Measurements from ENCODE around the gene TAF1C.

TAF1C gene

DNA sequence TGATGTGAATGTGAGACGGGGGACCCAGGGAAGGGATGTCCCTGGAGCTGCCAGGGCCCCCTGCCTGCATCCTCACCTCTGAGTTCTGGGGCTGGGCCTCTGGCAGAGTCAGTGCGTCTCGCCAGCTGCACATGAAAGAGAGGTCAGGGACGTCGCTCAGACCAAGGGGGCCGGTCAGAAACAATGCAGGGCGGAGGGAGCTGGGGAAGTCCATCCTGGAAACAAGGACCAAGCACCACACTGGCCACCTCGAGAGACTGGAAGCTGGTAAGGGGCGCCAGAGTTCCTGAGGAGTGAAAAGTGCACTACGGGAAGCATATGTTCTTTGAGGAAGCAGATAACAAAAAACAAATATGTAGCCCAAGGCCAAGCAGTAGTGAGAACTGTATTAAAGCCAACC is 2.1 kb downstream of the TAF1C start:
- in situ Hi-C loops (cut with HindIII; ENCODE audit: low sequenced_read_pairs), result no loop called here

DNA sequence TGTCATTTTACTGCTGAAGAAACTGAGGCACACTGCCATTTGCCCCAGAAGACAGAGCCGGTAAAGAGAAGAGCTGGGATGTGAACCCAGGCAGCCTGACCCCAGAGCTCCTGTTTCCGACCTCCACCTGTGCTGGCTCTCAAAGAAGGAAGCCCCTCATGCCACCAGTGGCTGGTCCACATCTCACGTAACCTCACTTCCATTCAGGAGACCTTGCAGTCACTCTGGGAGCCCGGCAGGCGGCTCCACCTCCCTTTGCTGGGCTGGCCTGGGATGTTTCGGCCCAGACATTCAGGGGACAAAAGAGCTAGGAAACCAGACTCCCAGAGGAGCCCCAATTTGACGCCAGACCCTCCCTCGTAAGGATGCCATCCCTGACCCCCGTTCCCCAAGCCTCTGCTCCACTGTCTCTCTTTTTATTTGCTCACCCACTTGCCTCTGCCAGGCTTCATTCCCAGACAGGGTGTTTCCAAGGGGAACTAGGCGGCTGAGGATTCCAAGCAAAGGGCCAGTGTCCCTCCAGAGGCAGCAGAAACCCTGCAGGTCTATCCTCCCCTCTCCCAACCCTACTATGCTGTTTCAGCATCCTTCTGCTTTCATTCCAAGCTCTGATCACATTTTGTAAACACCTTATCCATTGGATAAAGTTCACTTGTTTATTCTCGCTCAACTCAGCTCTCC is 2.8 kb downstream of the TAF1C start:
- in situ Hi-C loops (cut with HindIII; ENCODE audit: low sequenced_read_pairs), result no loop called here

DNA sequence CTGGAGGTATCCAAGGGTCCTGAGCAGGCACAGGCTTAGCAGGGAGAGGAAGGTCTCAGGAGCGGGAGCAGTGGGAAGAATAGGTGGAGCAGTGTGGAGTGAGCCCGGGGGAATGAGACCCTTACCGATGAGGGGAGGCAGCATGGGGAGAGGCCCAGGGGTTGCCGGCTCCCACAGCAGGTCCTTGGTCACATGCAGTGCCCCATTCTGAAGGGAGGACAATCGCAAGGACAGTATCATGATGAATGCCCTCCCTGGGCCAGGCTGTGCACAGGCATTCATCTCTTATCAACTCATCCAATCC is 3.3 kb downstream of the TAF1C start:
- in situ Hi-C loops (cut with HindIII; ENCODE audit: low sequenced_read_pairs), result no loop called here

DNA sequence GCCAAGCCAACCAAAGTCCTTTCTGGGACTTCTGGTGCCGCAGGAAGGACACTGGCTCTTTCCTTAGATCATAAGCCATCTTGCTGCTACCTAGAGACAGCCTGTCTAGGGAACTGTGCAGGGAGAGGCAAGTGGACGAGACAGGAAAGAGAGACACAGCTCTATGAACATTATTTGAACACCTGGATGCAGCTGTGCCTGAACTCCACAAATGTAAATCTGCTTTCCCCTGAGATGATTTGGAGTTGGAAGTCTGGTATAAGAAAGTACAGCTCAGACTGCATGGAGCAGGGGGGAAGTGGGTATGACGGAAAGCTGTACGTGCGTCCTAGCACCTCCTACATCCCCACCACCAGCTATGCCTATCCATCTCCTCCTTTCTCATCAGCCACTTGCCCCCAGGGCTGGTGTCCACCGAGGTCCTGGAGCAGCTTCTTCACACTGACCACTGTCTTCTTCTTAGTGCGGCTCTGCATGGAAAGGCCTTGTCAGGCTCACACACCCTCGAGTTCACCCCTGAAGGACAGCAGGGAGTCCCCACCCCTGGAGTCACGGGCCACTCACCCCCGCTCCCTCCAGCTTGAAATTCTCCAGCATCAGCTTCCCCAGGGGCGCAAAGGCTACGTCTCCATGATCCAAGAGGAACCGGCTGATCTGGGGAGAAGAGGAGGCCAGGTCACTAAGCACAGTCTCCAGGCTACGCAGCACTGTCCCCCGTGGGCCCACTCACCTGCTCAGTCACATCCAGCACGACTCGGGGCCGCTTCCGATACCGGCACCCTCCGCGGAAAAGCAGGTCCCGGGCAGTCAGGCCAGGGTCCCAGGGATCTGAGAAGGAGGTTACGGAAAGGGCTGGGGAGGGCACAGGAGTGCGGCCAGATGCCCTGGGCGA is 3.9 kb downstream of the TAF1C start:
- in situ Hi-C loops (cut with HindIII; ENCODE audit: low sequenced_read_pairs), result no loop called here

DNA sequence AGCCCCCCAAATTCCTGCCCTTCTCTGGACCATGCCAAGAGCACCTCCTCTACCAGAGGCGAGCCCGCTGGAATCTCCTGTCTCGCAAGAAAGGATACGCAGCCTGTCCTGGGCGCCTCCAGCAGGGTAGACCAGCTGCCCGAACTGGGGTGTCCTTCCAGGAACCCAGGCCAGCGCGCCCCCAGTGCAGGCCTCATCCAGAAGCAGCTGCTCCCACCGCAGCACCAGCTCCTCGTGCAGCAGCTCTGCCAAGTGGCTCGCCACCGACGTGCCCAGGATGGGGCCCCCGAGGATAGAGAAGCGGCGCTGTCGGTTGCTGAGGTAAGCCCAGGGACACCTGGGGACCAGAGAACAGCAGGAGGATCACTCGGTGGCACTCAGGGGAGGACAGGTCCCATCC is 4.8 kb downstream of the TAF1C start:
- in situ Hi-C loops (cut with HindIII; ENCODE audit: low sequenced_read_pairs), result no loop called here

DNA sequence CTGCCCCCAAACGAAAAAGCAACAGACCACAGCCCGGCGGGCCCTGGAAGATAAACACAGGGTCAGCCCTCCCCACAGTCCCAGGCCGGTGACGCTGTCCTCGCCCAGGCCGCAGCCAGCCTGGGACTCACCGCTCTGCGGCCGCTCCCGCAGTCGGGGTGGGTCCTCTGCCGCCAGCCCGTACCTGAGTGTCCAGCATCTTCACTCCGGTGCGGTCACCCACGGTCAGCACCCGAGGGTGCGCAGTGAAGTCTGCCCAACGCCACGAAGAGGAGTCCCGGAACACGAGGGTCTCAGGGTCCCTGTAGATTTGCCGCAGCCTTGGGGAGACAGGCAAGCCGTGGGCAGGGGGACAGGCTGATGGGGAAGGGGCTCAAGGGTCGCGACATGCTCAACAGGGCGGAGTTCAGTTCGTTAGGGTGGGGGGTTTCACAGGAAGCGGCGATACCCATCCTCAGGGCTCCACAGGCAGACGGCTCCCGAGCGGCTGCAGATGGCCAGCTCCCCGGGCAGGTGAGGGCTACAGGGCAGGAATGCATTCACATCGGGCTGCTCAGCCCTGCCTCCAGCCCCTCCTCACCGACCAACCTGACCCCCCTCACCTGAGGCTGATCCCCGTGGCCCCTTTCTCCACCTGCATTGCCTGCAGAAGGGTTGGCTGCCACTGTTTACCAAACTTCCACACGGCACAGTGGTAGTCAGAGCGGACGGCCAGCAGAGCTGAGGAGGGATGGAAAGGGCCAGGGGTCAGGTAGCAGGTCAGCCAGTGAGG is 5.5 kb downstream of the TAF1C start:
- in situ Hi-C loops (cut with HindIII; ENCODE audit: low sequenced_read_pairs), result no loop called here

DNA sequence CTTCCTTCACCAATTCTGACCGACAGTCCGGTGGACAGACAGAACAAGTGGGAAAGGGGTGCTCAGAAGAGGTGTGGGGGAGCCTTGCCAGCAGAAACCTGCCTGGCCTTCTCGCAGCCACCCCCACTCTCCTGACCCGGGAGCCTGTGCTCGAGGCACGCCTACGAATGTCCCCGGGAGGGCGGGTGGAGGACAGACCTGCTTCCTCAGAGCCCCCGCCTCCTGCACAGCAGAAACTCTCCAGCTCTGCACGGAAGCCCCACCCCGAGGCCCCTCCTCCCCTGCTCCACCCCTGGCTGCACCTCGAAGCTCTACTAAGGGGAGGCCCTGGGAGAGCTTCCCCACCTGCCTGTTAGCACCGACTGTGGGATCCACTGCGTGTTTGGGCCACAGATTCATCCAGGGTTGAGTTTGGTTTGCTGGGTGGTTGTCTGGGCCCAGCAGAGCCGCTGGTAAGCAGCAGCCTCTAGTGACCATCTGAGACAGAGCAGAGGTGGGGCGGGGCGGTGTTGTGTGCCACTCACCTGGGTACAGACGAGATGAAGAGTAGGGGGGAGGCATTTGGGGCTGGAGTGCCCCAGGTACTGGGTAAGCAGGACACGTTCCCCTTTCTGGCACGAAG is 6.2 kb downstream of the TAF1C start:
- in situ Hi-C loops (cut with HindIII; ENCODE audit: low sequenced_read_pairs), result no loop called here

DNA sequence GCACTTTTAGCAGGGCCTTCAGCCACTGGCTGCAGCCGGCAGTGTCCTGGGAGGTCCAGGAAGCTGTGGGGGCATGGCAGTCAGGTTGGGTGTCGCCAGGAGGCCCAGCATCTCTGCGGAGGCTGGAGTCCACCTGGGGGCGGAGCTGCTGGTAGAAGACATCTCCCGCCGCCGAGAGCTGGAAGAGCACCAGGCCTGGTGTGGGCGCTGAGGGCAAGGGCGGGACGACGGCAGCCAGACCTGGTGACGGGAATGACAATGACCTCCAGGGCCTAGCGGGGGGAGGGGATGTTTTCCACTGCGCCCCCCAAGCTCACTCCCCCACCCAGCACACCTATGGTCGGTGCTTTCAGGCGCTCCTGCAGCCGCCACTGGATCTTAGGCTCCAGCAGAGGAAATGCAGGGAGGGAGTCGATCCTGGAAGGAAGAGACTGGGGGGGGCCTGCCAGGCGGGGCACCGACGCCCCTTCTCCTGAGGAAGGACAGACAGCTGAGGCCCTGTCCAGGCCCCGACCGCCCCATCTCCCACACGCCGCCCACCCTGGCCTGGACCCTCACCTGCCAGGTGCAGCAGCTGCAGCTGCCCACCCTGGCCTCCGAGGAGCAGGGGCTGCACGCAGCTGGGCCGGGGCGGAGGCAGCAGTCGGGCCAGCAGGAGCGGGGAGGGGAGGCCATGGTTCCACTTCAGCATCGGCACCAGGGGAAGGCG is 7.1 kb downstream of the TAF1C start:
- in situ Hi-C loops (cut with HindIII; ENCODE audit: low sequenced_read_pairs), result no loop called here

DNA sequence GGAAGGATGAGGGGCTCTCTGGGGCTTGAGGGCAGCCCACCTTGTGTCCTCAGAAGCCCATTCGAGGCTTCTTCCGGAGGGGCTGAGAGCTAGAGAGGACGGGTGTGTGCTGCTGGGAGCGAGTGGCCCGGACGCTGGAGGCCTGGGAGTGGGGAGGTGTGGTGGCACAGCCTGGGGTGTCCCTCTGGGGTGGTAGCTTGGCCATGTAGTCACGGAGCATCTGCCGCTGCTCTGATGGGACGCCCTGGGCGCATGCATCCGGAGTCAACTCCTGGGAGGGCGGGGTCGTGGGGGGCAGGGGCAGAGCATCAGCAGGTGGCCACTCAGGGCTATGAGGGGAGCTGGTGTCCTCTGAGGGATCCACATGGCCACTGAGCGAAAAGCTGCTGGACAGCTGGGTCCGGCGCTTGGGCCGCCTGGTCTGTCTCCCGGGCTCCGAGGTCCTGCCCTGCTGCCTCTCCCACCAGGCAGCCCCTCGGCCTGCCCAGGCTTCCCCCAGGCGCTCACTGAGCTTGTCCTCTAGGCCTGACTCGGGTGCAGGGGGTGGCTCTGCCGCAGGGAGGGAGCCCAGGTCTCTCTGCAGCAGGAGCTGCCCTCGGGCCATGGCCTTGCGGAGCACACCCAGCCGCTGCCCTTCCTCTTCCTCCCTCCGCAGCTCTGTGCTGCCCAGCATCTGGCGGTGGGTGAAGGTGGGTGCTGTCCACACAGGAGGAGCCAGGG is 7.8 kb downstream of the TAF1C start:
- in situ Hi-C loops (cut with HindIII; ENCODE audit: low sequenced_read_pairs), result no loop called here

DNA sequence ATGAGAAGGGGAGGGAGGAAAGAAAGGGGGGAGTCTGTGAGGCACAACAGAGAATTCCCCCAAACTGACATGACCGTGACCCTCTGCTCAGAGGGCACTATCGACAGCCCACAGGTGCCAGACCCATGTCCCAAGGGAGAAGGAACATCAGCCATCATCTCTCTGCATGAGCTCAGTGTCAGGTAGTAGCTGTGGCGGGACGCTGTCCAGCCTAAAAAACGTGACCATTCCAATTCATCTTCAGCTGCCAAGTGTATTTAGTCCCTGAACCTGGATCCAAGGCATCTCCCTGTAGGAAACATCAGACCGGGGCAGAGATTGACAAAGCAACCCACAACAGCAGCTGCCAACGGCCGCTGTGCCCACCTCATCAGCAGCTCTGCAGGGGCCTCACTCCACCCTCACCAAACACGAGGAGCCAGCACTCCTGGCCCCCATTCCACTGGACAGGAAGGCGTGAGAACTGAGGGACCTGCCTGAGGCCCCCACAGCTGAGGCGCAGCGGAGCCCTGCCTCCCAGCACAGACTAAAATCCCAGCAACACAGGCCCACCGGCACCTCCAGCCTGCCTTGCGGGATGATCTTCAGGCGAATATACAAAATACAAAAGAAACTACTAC is 8.6 kb downstream of the TAF1C start:
- in situ Hi-C loops (cut with HindIII; ENCODE audit: low sequenced_read_pairs), result no loop called here

DNA sequence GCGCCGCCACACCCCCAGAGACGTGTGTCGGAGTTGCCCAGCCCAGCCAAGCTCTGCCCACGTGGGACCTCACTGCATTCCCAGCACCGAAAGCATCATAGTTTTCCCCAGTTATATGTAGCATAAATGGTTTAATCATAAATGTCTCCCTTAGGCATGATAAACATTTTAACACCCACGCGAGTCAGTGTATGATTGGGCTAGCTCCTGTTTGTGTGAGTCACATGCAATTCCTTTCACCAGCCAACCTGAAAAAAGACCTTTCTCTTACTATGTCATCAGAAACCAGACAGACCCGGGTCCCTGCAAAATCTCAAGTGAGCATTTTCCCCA is 9.2 kb downstream of the TAF1C start:
- in situ Hi-C loops (cut with HindIII; ENCODE audit: low sequenced_read_pairs), result no loop called here

DNA sequence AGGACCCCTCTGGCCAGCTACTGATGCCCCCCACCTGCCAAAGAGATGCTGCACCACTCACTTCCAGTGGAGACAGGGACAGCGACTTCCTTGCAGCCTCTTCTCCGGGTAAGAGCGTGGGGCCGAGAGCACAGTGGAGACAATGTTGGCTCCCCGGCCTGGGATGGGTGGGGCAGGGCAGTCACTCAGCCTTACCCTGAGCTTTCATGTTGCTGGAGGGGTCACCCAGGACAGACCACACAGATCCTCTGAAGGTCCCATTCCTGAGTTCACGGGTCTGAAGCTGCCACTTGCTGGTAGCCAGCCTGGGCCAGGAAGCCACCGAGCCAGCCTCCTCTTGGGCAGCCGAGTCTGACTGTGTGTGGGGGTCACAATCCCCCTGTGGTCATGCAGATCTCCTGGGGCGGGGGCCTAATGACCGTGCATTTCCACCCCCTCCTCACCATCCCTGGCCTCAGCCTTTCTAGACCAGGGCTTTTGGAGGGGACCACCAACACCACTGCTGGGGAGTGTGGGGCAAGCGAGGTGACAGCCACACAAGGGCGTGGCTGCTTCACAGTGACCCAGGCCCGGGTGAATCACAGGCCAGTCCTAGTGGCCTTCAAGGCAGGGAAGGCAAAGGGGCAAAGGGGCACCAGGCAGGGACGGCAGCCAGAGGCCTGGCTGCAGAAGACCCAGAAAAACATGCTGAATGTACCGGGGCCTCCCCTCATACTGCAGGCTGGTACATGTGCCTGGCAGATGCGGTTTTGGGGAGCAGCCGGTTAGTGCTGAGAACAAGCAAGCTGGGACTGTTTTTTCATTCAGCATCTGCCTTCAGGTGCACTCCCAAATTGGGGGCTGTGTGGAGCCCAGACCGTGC is 10.4 kb downstream of the TAF1C start:
- in situ Hi-C loops (cut with HindIII; ENCODE audit: low sequenced_read_pairs), result no loop called here

DNA sequence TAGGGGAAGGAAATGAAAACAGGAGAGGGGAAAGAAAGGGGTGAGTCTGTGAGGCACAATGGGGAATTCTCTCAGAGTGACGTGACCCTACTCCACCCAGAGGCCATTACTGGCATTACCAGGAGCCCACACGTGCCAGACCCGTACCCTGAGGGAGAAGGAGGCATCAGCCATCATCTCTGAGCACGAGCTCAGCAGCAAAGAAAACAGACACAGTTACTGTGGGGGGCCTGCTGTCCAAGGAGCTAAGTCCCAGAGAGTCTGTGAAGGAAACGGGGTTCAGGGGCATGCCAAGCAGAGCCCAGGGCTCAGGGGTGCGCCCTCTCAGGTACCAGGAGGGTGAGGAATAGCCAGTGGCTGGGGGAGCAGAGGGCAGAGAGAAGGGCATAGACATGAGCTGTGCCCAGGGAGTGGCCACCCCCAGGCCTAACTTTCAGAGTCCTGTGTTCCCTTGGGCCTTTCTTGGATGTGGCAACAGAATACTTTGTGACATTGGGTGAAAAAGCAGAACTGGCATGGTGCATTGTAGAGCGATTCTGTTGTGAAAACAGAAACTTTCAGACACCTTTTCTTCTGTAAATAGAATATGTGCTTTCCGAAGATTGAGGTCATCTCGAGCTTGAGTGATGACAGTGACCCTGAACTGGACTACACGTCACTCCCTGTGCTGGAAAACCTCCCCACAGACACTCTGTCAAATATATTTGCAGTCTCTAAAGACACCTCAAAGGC is 11.3 kb downstream of the TAF1C start:
- in situ Hi-C loops (cut with HindIII; ENCODE audit: low sequenced_read_pairs), result no loop called here

DNA sequence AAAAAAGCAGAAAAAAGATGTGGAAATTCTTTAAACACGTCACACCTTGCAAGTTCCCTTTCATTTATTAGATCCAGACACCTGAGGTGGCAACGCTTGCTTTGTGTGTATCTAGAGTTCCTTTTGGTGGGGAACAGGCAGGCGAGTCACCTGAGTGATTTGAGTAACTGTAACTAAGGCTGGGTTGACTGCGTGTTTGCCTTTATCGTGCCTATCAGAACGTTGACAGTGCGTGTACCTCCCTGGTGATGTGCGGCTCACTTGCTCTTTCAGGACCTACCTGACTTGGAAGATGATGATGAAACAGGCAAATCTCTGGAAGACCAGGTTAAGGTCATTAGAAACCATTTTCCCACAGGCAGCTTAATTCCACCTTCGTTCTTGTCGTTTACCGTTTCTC is 12.5 kb downstream of the TAF1C start:
- in situ Hi-C loops (cut with HindIII; ENCODE audit: low sequenced_read_pairs), result no loop called here

DNA sequence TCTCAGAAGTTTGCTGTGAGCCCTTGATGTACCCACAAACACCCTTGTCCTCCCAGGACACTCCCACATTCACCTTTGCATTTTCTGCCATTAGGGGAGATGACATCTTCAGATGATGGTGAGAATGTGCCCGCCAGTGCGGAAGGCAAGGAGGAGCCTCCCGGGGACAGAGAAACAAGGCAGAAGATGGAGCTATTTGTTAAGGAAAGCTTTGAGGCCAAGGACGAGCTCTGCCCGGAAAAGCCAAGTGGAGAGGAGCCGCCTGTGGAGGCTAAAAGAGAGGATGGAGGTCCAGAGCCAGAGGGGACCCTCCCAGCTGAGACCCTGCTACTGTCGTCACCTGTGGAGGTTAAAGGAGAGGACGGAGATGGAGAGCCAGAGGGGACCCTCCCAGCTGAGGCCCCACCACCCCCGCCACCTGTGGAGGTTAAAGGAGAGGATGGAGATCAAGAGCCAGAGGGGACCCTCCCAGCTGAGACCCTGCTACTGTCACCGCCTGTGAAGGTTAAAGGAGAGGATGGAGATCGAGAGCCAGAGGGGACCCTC is 17.0 kb downstream of the TAF1C start:
- in situ Hi-C loops (cut with HindIII; ENCODE audit: low sequenced_read_pairs), result no loop called here

DNA sequence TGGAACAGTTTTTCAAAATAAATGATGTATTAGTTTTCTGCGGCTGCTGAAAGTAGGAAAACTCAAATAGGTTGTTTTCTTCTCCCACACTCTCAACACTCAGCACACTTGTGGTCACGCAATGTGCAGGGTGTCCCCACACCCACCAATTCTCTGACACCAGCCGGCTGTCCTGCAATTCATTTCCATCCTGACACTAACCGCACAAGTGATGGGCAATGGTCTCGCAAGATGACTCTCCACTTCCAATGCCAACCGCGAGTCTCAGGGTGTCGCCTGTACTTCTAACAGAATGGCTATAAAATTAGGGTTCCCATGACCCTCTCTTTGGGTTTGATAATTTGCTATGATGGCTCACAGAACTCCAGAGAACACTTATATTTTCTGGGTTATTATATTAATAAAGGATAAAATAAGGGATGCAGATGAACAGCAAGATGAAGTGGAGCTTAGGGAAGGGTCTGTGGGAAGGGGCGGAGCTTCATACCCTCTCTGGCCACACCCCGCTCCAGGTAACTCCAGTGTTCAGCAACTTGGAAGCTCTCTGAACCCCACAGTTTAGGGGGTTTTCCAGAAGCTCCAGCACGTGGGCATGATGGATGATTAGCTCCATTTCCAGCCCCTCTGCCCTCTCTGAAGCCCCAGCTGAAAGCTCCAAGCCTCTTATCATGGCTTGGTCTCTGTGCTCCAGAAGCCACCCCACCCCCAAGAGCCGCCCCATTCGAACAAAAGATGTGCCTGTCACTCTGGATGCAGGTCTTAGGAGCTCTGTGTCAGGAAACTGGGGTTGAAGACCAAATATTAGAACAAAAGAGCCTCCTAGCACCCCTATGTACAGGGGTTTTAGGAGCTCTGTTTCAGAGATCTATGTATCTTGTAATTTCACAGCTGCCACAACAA is 19.8 kb downstream of the TAF1C start:
- in situ Hi-C loops (cut with HindIII; ENCODE audit: low sequenced_read_pairs), result no loop called here

DNA sequence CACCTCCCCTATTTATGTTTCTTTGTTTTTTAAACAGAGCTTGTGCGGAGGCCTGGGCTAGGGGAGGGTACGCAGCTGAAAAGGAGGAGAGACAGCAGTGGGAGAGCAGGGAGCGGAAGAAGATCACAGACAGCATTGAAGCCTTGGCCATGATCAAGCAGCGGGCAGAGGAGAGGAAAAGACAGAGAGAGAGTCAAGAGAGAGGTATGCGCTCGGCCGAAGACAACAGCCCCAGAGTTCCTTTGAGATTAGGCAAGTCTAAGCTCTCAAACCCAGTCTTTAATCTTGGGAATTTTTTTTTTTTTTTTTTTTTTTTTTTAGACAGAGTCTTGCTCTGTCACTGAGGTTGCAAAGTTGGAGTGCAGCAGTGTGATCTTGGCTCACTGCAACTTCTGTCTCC is 21.1 kb downstream of the TAF1C start:
- in situ Hi-C loops (cut with HindIII; ENCODE audit: low sequenced_read_pairs), result no loop called here

Measured in DLD1 (cell line).